ENCODE measurements around the gene PSEN2.

The PSEN2 gene

DNA sequence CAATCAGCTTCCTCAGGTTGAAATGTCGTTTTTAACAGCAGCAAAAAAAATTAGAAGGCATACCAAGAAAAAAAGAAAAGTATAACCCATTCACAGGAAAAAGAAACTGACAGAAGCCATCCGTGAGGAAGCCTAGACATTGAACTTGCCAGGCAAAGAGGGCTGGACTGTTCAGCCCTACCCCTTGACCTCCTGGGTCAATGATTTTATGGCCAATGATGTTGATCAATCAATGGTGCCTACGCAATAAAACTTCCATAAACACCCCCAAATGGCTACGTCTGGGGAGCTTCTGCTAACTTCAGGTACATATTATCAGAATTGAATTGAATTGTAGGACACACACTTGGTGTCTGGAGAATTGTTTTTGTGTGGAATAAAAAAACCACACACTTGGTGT, 4.8 kb upstream of the PSEN2 start:
- no peak for DNase-seq

DNA sequence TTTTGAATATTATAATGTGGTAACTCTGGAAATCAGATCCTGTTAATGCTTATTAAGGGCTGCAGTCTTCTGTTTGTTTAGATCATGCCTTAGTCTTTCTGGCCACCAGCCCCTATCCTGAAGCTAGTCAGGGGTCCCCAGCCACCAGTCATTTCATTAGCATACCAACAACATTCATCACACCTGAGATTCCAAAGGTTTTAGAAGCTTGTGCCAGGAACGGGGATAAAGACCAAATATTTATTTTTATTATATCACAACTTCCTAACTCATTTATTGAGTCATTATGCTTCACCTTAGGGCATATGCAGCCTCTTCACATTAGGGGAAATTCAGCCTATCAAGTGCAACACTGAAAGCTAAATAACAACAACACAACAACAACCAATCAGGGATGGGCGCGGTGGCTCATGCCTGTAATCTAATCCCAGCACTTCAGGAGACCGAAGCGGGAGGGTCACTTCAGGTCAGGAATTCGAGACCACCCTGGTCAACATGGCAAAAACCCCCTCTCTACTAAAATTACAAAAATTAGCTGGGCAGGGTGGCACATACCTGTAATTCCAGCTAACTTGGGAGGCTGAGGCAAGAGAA, 2.9 kb upstream of the PSEN2 start:
- peak; percentile 38 for DNase-seq

DNA sequence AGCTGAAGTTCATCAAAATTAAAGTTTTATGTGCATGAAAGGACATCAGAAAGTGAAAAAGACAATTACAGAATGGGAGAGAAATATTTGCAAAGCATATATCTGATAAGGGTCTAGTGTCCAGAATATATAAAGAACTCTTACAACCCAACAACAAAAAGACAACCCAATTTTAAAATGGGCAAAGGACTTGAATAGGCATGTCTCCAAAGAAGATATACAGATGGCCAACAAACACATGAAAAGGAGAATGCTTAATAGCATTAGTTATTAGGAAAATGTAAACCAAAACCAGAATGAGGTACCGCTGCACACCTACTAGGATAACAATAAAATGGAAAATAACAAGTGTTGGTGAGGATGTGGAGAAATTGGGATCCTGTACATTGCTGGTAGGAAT, 1.7 kb upstream of the PSEN2 start:
- no peak for DNase-seq

DNA sequence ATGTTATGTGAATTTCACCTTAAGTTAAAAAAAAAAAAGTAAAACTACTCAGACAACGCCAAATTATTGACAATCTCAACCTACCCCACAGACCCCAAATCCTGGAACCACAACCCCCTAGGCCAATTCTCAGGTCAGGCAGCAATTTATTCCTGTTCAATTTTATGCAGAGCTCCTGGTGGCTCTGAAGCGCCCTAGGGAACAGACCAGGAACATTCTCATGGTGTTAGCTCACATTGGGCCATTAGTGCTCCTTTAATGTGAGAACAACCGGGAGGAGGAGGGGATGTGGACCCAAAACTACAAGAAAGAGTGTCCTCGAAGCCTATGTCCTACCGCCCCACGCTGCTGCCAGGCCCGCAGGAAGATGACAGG, 403 bp upstream of the PSEN2 start:
- DNase-seq = peak; percentile 82

DNA sequence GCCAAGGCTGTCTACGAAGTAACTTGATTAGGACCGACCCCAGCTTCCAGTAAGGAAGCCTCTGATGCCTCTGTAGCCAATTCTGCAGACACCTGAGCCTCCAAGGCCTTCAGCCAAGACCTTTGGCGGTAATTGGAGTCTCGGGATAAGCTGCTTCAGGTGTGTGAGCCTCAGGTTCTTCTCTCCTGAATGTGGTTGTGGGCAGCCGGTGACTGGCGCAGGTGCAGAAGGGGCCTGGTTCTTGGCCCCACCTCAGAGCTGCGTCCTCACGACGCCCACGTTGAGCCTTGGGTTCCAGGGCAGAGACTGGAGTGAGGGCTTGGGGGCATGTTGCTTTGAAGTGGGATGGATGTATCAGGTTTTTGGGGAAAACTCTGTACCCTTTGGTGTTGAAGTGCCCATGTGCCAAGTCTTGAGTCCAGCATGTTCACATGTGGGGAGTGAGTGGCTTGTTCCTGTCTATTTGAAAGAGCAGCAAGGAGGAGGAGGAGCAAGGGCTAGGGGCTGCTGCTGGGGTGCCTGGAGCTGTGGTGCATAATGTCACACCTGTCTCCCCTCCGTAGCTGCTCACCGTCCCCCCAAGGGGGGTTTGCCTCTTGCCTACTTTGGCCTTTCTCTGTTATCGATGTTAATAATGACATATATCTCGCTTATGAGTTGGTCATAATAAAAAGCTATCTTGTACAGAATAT, 1.4 kb downstream of the PSEN2 start:
- DNase-seq = peak; percentile 46

DNA sequence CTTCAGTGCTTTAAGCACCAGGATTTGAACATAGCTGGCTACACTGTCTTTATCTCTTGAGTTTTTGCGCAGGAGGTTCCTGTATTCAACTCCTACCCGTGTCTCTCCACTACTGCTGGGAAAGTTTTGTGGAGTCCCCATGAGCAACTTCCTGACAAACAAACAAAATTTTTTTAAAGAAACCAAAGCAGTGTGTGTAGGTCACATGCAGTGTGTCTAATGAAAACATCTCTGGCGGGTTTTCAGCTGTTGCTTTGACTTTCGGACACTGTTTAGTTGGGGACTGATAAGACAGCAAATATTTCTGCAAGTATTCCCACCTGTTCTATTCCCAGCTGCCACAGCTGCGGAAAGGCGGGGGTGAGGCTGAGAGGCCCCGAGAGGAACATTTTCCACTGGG, 2.0 kb downstream of the PSEN2 start:
- DNase-seq = peak; percentile 21

DNA sequence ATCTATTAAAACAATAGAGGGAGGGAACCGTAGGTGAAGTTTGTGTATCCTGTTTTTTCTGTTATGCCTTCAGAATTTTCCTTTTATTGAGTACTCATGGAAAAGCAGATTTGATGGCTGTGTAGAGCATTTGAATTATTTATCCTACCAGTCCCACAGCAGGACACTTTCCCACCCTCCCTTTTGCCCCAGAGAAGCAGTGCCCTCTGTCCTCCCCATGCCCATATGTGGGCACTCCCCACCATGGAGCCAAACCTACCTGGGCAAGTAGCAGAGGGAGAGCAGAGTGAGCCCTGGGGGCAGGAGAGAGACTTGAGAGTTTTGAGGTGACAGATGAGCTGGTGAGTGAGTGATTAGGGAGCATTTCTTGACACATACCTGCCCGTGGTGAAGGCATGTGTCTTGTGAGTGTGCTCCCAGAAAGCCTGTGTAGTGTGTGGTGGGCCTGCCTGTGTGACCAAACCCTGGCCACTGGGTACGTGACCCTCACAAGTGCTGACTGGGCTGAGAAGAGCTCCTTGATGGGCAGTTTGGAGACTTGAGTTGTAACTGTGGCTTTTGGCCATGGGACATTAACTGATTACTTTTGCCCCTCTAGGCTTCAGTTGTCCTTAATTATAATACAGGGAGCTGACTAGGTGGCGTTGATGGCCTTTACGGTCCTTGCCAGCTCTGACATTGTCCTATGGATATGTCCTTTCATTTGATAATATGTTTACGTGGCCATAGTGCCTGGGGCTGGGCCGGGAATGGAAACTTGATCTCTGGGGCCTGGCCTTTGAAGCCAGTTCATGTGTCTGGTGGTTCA, 3.6 kb downstream of the PSEN2 start:
- peak; percentile 58 for DNase-seq

DNA sequence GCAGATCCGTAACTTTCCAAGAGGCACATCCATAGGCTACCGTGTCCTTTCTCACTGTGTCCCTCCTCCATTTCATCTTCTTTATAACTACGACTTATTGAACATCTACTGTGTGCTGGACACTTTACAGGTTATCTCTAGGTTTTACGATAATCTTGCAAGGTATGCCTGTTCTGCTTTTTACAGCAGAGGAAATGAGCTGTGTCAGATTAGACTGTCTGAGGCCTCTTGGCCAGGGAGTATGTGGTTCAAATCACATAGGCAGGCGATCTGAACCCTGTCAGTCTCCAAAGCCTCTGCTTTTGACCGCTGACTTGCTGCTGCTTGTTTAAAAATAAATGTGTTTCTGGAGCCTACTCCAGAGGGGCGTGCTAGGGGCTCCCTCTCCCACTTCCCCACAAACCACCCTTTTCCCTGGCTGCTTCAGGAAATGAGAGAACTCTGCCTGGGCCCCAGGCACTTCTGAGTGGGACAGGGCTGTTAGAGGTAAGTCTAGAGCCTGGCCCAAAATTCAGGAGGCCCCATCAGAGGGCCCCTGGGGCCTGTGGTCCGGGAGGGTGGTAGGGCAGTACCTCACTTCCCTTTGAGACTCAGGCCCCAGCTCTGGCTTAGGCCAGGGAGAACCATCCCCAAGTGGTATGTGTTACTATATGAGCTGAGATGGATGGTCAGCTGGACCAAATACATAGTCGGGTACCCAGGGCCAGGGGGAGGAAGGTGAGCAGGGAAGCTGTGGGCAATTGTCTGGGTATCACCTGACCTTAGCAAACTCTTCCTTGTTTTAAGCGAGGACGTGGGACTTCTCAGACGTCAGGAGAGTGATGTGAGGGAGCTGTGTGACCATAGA, 4.4 kb downstream of the PSEN2 start:
- DNase-seq = peak; percentile 47

DNA sequence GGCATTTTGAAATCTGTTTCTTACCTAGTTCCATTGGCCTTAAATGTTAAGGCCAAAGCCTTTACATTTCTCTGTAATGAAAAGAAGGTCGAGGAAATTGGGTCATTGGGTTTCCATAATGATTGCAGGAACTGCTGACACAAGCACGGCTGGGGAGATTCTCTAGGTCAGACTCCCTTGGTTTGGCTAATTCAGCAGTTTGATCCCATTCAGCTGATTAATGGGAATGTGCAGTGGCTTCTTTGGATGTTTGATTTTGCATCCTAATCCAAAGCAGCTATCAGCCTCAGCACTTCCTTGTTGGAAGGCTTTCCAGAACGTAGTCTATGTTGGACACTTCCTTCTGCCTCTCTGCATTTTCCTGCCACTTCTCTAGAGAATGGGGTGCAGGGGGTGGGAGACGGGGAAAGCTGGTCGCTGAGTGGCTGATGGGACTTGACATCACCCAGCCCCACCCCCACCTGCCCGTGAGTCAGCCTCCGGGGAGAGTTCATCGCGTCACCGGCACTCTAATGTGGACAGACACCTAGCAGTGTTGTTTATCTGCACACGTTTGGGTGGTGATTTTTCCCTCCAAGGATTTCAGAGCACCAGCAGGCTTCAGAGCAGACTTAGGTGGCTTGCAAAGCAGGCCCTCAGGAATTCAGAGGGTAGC, 5.4 kb downstream of the PSEN2 start:
- peak; percentile 71 for DNase-seq

DNA sequence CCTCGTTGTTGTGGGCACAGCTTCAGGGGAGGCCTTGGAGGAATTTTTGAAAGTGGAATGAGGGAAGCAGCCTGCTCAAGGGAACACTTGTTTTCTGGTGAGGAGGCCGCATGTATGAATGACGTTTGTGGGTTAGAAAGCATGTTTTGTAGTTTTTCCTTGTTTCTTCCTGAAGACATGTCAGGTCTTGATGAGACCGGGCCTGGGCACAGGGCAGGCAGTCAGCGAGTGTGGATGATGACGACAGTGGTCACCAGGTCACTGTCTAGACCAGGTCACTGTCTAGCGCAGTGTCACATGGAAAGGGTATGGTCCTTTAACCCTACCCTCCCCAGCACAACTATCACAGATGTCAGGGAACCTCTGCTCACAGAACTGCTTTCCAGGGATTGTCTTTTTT, 7.3 kb downstream of the PSEN2 start:
- DNase-seq = no peak

DNA sequence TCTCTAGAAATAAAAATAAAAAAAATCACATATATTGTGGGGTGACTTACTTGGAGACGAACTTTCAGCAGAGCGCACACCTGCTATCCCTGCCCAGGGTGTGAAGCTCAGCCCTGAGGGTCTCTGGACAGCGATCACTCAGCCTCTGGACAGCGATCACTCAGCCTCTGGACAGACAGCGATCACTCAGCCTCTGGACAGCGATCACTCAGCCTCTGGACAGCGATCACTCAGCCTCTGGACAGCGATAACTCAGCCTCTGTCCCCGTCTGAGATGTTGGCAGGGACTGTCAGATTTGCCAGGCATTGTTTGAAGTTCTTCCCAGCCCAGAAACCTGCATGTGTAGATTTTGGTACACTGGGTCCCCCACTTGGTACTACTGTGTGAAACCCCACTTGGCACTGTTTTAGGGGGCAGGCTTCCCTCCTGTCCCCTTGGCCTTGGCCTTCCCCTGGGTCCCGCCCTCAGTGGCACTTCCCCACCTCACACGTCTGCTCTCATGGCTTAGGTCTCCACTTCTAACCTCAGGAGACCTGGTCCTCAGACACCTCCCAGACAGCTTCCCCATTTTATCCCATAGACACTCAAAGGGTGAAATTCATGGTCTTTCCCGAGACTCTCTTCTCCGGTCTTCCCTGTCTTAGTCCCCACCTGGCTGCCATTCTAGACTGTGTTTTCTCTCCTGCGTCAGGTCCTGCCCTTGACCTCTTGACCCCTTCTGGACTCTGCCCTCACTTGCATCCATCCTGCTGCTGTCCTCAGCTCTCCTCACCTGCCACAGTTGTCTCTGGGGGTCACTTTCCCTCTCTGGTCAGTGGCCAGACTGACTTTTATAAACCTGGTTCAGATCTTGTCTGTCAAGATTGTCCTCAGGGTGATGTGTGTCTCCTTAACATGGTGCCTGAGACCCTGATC, 10.2 kb downstream of the PSEN2 start:
- DNase-seq = no peak

DNA sequence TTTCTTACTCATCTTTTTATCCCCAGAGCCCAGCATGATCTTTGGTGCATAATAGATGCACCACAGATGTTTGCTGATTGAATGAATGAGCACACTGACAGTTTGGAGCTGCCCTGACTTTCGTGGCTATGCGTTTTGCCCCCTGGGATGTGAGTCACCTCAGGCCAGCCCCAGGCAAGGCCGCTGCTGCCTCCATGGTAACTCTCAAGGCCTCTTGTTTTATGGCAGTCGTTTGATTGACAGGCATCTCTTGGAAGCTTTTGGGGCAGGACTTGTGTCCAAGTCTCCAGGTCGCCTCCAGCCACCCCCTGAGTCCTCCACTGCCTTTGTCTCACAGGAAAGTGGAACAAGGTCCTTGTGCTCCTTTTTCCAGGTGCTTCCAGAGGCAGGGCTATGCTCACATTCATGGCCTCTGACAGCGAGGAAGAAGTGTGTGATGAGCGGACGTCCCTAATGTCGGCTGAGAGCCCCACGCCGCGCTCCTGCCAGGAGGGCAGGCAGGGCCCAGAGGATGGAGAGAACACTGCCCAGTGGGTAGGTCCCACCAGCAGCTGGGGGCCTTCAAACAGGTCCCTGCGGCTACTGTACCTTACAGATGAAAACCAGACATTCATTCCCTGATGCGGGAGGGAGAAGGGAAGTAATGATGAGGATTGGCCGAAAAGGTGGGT, 11.2 kb downstream of the PSEN2 start:
- no peak for DNase-seq

DNA sequence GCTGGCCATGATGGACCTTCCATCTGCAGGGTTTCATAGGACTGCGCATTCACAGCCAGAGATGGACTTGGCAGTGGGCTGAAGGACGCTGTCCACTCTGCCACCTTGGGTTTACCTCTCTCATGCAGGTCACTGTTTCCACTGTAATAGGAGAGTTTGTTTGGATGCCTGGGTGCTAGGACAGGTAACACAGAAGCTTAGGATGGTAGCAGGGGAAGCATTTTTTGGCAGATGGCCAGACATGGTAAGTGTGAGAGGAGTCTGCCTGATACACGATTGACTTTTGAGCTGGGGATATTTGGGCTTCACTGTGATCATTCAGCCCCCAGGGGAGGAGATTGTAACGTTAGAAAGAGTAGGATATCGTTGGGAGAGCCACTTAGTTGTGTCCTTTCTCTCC, 11.8 kb downstream of the PSEN2 start:
- no peak for DNase-seq

DNA sequence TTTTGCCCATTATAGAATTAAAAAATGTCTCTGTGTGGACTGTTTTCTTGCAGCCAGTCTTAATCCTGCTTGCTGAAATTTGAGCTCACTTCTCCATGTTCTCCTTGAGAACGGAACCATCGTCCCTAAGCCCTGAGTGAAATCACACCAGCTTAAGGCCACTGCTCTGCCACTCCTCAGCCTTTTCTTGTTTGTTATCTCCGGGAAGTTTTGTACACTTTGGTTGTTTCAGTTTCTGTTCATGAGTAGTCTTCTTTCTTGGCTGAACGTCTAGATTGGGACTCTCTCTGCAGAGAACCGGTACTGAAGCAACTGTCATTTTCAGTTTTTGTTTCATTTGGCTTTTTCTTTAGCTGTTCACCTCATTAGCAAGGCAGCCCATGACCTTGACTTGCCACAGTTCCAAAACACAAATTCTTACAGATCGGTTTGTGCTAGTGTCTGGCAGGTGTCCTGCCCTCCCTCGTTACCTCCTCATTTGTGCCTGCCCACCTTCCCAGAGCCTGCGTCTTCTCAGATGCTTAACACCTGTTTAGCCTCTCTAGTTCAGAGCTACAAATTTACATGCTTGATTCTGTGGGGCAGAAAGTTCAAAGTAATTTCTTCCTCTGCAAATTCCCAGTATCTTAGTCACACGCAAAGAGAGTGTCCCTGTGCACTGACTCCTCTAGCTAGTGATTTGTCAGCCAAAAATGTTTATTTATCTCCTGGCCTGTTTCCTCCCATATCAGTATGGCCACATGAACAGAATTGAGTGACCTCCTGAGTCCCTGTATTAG, 12.4 kb downstream of the PSEN2 start:
- DNase-seq = no peak

DNA sequence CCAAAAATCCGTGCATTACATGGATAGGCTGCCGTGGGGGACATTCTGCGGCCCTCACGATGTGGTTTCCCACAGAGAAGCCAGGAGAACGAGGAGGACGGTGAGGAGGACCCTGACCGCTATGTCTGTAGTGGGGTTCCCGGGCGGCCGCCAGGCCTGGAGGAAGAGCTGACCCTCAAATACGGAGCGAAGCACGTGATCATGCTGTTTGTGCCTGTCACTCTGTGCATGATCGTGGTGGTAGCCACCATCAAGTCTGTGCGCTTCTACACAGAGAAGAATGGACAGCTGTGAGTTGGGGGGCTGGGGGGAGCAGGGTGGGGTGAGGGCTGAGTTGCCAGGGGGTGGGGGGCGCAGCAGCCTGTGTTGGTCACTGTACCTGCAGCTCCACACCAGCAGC, 13.2 kb downstream of the PSEN2 start:
- DNase-seq = no peak

DNA sequence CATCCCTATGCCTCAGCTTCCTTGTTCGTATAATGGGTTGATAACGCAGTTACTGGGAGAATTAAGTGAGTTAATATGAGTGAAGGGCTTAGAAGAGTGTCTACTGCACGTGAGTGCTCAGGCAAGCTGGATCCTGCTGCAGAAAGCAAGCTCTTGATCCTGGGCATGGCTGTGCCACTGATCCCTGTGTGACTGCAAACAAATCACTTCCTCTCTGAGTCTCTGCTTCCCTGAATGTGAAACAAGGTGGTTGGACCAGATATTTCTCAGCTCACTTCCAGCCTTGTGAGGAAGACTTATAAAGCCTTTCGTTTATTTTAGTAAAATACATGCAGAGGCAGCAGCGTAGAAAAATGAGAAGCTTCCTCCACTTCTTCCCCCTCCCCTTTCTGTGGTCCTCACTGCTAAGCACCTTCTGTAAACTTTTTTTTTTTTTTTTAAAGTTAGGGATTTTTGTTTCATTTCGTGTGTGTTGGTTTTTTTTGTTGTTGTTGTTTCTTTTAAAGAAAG, 13.8 kb downstream of the PSEN2 start:
- DNase-seq = no peak

DNA sequence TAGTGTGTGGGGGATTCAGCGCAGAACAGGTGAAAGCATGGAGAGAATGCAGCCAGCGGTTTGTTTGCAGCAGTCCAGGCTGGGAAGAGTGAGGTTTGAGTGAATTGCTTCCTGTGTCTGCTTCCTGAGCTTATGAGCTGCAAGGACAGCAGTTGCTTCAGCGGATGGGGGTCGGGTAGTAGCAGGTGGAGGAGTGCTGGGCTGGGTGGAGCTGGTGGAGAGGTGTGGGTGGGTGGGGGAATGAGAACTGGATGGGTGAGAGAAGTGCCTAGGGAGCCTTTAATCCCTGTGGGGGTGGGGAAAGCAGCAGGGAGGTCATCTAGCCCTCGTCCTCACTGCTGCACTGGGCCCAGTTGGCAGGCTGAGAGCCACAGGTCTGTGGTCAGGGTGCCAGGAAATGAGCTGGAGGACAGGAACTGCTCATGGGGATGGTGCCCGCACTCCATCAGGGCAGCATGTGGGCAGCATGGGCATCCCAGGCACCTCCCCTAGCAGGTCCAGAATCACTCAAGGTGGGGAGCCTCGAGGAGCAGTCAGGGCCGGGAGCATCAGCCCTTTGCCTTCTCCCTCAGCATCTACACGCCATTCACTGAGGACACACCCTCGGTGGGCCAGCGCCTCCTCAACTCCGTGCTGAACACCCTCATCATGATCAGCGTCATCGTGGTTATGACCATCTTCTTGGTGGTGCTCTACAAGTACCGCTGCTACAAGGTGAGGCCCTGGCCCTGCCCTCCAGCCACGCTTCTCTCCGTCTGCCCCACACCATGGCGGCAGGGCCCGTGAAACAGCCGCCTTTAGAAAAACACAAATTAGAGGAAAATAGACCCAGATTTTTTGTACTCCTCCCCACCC, 14.8 kb downstream of the PSEN2 start:
- no peak for DNase-seq

DNA sequence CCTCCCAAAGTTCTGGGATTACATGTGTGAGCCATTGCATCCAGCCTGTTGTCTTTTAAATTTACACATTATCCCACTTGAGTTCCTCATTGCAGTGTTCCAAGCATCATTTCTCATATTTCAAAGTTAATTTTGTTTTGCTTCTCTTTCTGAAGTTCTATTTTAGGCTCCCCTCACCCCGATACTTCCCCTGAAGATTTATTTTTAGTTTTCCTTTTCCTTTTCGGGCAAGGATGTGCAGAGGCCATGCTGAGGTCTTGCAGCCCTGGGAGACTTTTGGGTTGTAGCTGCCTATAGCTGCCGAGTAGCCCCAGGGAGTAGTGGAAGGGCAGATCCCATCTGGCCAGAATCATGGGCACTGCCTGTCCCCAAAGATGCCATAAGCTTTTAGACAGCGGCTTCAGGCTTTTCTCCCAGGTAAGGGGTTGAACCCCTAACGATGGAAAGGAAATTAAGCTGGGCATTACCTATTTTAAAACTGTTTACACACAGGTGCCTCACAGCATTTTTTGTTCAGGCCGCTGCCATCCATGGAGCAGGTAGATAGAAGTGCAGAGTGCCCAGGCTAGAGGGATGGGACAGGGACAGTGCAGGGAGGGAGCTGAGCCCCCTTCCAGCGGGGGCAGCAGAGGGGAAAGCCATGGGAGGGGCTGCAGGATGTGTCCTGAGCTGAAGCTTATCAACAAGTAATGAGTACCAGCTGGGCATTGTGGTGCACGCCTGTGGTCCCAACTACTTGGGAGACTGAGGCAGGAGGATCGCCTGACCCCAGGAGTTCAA, 15.9 kb downstream of the PSEN2 start:
- no peak for DNase-seq

Measured in islet precursor cell (in vitro differentiated cells).